Measurements from ENCODE around the gene GRK1. TPM values are rescaled to one million over a fixed set of nuclear protein-coding genes. Genes with fewer than 3 reads are reported as not detected.

The GRK1 gene
- total RNA-seq, 1 donor from 2014 or later, result not detected

- TF ChIP-seq CTCF (IDR thresholded peaks at IDR 0.05; ENCODE audit: insufficient read depth, low read length, poor library complexity, severe bottlenecking), result no peak
- Histone ChIP-seq H3K4me3 (ENCODE audit: low read depth, low read length) (no peak overlapping the region), H3K27me3 (ENCODE audit: control insufficient read depth, insufficient read depth, low read length) (peaks cover 5% of the 10 kb centered on the region), H3K36me3 (ENCODE audit: control insufficient read depth, insufficient read depth, low read length) (no peaks in the 10 kb centered on the region)
- DNase-seq (ENCODE audit: low read depth), result no peak
Measured at GRCh38 chr13:113653264-113654174, 13.5 kb upstream of the GRK1 start.

- Histone ChIP-seq H3K4me3 (ENCODE audit: low read depth, low read length) (no peak overlapping the region), H3K36me3 (ENCODE audit: control insufficient read depth, insufficient read depth, low read length) (no peaks in the 10 kb centered on the region), H3K27me3 (ENCODE audit: control insufficient read depth, insufficient read depth, low read length) (peaks cover 5% of the 10 kb centered on the region)
- TF ChIP-seq CTCF (IDR thresholded peaks at IDR 0.05; ENCODE audit: insufficient read depth, low read length, poor library complexity, severe bottlenecking), result no peak
- DNase-seq (ENCODE audit: low read depth), result no peak
Measured at GRCh38 chr13:113654175-113654560, 12.9 kb upstream of the GRK1 start.

GRCh38 chr13:113654591-113655345, 12.3 kb upstream of the GRK1 start:
- Histone ChIP-seq H3K36me3 (ENCODE audit: control insufficient read depth, insufficient read depth, low read length) (no peaks in the 10 kb centered on the region), H3K4me3 (ENCODE audit: low read depth, low read length) (no peak overlapping the region), H3K27me3 (ENCODE audit: control insufficient read depth, insufficient read depth, low read length) (peaks cover 5% of the 10 kb centered on the region)
- no peak for DNase-seq (ENCODE audit: low read depth)
- no peak for TF ChIP-seq CTCF (IDR thresholded peaks at IDR 0.05; ENCODE audit: insufficient read depth, low read length, poor library complexity, severe bottlenecking)

- no peak for DNase-seq (ENCODE audit: low read depth)
- no peak overlapping the region for H3K4me3 ChIP-seq (ENCODE audit: low read depth, low read length)
- peaks cover 5% of the 10 kb centered on the region for H3K27me3 ChIP-seq (ENCODE audit: control insufficient read depth, insufficient read depth, low read length)
- no peaks in the 10 kb centered on the region for H3K36me3 ChIP-seq (ENCODE audit: control insufficient read depth, insufficient read depth, low read length)
- no peak for TF ChIP-seq CTCF (IDR thresholded peaks at IDR 0.05; ENCODE audit: insufficient read depth, low read length, poor library complexity, severe bottlenecking)
Measured at GRCh38 chr13:113655346-113656002, 11.5 kb upstream of the GRK1 start.

- no peak for TF ChIP-seq CTCF (IDR thresholded peaks at IDR 0.05; ENCODE audit: insufficient read depth, low read length, poor library complexity, severe bottlenecking)
- DNase-seq (ENCODE audit: low read depth), result no peak
- peaks cover 5% of the 10 kb centered on the region for H3K27me3 ChIP-seq (ENCODE audit: control insufficient read depth, insufficient read depth, low read length)
- H3K36me3 ChIP-seq (ENCODE audit: control insufficient read depth, insufficient read depth, low read length), result no peaks in the 10 kb centered on the region
- H3K4me3 ChIP-seq (ENCODE audit: low read depth, low read length), result no peak overlapping the region
Measured at GRCh38 chr13:113656003-113656588, 10.9 kb upstream of the GRK1 start.

Measured in kidney epithelial cell (primary cell).